GM12864 (cell line): ENCODE measurements around the gene EIPR1.

Experiments
- DNase-seq: peaks from one replicate; pipeline ENCODE4 v3.0.0-alpha.2; 2011; ENCODE audit warnings: low read depth
- H3K4me3 ChIP-seq: 2 replicates; pipeline ENCODE4 v1.5.1; 2011; ENCODE audit warnings: mild to moderate bottlenecking, low read depth, low read length, control low read depth
- TF ChIP-seq, protein P1 (sequence below): IDR thresholded peaks from 2 replicates; pipeline ENCODE4 v1.5.1; 2011; ENCODE audit warnings: low read depth, mild to moderate bottlenecking, moderate library complexity, low read length, control low read depth, inconsistent platforms; ENCODE audit errors: missing control alignments

Gene EIPR1

GRCh38 chr2:3219536-3219935 is 158.1 kb downstream of the EIPR1 start:
- H3K4me3 ChIP-seq: no peak overlapping the region
- TF ChIP-seq, protein P1, sequence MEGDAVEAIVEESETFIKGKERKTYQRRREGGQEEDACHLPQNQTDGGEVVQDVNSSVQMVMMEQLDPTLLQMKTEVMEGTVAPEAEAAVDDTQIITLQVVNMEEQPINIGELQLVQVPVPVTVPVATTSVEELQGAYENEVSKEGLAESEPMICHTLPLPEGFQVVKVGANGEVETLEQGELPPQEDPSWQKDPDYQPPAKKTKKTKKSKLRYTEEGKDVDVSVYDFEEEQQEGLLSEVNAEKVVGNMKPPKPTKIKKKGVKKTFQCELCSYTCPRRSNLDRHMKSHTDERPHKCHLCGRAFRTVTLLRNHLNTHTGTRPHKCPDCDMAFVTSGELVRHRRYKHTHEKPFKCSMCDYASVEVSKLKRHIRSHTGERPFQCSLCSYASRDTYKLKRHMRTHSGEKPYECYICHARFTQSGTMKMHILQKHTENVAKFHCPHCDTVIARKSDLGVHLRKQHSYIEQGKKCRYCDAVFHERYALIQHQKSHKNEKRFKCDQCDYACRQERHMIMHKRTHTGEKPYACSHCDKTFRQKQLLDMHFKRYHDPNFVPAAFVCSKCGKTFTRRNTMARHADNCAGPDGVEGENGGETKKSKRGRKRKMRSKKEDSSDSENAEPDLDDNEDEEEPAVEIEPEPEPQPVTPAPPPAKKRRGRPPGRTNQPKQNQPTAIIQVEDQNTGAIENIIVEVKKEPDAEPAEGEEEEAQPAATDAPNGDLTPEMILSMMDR: no peak
- DNase-seq: no peak

GRCh38 chr2:3217646-3218045 is 160.0 kb downstream of the EIPR1 start:
- TF ChIP-seq, protein P1: no peak
- H3K4me3 ChIP-seq: no peak overlapping the region
- no peak for DNase-seq

DNA sequence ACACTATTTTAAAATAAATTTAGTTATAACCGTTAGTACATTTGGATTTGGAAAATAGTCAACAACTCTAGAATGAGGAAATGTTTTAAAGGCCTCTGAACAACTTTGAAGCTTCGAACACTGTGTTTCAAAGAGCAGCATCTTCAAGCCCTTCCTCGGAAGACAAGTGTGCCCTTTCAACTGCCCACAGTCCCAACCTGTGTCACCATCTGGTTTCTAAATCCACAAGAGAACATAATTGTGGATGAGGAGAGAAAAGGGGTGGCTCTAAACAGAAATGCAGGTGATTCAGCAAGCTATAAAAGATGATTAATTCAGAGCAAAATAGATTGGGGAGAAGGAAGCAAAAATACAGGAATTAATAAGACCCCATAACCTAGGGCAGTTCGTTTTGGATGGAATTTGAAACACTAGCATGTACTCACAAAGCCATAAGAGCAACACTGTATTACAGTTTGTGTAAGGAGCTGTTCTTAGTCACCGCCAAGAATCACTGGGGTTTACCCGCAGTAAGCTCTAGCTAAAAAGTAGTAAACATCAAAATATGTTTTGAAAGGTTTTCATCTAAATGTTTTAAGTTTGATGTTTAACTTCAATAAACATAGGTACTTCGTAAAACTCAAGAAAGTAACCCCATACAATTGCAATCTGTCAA is 160.7 kb downstream of the EIPR1 start:
- H3K4me3 ChIP-seq: no peak overlapping the region
- DNase-seq: no peak
- TF ChIP-seq, protein P1: no peak

GRCh38 chr2:3214806-3215404 is 162.7 kb downstream of the EIPR1 start:
- no peak overlapping the region for H3K4me3 ChIP-seq
- TF ChIP-seq, protein P1: no peak
- no peak for DNase-seq

DNA sequence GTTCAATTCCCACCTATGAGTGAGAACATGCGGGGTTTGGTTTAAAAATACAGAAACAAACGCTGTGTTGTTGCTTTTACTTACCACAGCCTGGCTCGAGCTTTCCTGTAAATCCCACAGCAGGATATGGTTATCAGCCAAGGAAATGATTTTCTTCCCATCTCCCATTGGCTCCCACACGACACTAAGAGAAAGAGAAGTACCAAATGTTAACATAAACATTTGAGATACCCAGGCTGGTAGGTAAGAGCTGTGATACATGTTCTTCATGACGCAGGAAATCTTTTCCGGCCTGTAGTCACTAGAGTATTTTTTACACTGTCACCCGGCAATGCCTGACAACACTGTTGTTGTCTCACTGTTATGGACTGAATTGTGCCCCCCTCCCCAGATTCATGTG is 163.6 kb downstream of the EIPR1 start:
- no peak for DNase-seq
- TF ChIP-seq, protein P1: no peak
- no peak overlapping the region for H3K4me3 ChIP-seq

DNA sequence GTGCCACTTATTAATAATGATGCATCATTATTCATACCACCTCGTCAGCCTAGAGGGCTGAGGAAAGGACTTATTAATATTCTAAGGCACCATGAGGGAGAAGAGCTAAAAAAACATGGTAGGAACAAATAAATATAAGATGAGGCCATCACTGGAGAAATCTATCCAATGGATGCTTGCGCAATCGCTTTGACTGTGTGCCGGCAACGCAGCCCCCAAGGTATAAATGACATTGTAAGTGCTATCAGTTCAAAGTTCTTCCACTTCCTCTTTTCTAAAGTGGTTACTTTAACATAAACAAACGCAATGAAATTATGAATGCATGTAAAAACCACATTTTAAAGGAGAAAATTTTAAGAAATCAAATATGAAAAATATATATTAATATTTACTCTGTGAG is 164.6 kb downstream of the EIPR1 start:
- TF ChIP-seq, protein P1: no peak
- no peak overlapping the region for H3K4me3 ChIP-seq
- DNase-seq: no peak

- DNase-seq: no peak
- TF ChIP-seq, protein P1: no peak
- no peak overlapping the region for H3K4me3 ChIP-seq
Observed at GRCh38 chr2:3212061-3212362, 165.6 kb downstream of the EIPR1 start.
